NCI-H82 treated with DMSO at 0.1 percent for 48 hours (cell line): ENCODE data around the gene SPATS2.
A peak's percentile ranks its signal among the peaks of the same experiment; 100 is the strongest.
"Not testable (repeated sequence)": the region's sequence is repeated elsewhere in the genome, so short reads cannot be mapped to it uniquely, and the experiment has no call there.

ENCODE experiments used
- DNase-seq: peaks from one replicate; lab custom pipeline; 2025; ENCODE audit not compliant: unreplicated experiment; lab: John Stamatoyannopoulos, UW

SPATS2 gene

DNA sequence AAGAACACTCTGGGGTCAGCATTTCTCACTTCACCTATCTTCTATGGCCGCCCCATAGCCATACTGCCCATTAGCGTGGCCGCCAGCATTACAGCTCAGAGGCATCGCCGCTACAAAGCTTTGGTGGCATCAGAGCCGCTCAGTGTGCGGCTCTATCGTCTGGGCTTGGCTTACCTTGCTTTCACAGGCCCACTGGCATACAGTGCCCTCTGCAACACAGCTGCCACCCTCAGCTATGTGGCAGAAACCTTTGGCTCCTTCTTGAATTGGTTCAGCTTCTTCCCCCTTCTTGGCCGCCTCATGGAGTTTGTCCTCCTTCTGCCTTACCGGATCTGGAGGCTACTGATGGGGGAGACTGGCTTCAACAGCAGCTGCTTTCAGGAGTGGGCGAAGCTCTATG, 18.0 kb upstream of the SPATS2 start:
- DNase-seq, result no peak

DNA sequence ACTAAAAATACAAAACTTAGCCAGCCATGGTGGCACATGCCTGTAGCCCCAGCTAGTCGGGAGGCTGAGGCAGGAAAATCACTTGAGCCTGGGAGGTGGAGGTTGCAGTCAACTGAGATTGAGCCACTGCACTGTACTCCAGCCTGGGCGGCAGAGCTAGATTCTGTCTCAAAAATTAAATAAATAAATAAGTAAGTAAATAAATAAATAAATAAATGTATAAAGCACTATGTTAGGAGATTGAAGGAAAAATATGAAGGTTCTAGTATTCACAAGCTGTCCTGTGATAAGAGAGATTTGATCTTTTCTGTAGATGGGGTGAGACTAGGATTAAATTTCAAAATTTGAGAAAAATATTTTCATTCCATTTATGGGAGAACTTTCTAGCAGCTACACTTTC, 14.9 kb upstream of the SPATS2 start:
- no peak for DNase-seq

DNA sequence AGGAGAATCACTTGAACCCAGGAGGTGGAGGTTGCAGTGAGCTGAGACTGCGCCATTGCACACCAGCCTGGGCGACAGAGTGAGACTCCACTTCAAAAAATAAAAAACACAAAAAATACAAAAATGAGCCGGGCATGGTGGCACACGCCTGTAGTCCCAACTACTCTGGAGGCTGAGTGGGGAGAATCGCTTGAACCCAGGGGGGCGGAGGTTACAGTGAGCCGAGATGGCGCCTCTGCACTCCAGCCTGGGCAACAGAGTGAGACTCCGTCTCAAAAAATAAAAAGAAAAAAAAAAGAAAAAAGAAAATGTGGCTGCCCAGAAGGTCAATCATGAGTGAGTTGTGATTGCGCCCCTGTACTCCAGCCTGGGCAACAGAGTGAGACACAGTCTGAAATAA, 11.3 kb upstream of the SPATS2 start:
- no peak for DNase-seq

DNA sequence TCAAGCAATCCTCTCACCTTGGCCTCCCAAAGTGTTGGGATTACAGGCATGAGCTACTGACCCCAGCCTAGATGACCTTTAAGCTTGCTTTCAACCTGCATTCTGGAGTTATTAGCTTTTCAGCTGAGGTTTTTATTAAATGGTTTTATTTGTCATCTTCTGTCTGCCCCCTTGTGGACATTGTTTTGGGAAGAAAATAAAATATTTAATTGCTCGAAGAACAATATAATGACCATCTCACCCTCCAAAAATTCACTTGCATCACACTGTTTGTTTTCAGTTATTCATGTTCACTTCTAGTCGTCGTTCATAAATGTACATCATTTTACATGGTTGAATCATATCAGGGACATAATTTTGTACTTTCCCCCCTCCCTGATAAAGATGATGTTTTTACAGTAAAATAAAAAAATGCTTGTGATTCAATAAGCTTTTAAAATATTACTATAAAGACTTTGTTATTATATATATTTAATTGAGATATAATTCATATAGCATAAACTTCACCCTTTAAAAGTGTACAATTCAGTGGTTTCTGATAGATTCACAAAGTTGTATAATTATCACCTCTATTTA, 10.1 kb upstream of the SPATS2 start:
- no peak for DNase-seq

DNA sequence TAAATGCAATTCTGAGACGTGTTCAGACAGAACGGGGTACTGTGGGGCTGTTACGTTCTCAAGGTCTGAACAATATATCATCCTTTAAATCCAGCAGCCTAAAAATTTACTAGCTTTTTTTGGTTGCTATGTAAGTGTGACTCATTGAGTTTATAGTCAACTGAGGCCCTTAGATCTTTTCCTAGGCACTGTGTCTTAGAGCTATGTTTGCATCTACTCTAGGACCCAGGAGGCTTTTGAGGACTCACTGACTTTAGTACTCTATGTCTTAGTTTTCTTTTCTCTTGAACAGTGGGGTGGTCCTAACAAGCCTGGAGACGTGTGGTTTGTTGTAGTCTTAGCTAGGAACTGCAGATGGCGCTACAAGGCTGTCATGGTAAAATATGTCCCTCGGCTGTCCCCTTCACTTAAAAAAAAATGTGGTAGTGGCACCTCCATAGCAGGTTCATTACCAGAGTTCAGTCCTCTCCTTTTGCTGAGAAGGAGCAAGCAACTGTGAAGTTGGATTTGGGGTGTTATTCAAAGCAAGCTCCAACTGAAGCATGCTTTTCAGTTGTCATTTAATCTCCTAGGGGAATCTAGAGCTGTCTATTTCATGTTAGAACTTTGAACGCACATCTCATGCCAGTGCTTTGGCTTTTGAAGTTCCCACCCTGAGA, 8.7 kb upstream of the SPATS2 start:
- DNase-seq, result peak; percentile 85

DNA sequence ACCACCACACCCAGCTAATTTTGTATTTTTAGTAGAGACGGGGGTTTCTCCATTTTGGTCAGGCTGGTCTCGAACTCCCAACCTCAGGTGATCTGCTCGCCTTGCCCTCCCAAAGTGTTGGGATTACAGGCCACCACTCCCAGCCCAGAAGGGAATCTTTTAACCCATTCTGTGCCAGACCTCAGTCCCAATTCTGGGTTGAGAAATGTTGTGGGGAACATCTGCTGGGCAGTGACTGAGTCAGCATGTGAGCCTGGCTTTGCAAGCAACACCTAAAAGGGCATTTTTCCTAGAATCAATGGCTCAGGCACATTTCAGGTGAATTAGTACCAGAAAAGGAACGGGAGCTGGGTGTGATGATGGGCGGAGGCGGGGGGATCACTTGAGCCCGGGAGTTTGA, 7.6 kb upstream of the SPATS2 start:
- DNase-seq, result no peak

DNA sequence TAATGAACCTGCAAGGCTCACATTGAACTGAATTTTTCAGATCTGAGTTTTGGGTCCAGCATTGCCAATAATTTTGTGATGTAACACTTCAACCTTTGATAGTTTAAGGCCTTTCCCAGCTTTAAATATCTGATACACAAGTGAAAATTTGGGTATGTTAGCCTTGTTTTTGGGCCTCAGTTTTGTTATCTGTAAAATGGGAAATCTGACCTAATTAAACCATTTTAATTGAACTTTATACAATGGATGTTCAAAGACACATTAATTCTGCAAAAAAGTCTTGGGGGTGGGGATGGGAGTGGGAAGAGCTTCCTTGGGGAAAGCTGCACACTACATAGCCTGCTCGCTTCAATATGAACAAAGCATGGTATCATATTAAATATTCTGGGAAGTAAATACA, 5.2 kb upstream of the SPATS2 start:
- no peak for DNase-seq

DNA sequence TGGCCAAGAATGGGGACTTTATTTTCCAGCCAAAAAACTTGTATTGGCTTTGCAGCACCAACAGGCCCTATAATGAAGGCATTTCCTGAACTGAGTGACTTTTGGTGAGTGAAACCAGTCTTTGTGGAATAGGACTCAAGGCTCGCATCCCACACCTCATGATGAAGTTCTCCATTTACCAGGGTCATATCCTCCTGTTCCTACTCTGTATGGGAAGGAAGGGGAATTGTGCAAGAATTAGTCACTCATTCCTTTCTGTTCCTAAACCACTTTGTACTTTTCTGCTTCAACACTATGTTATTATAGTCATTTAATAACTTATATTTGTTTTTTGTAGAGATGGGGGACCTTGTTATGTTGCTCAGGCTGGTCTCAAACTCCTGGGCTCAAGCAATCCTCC, 2.3 kb upstream of the SPATS2 start:
- no peak for DNase-seq

DNA sequence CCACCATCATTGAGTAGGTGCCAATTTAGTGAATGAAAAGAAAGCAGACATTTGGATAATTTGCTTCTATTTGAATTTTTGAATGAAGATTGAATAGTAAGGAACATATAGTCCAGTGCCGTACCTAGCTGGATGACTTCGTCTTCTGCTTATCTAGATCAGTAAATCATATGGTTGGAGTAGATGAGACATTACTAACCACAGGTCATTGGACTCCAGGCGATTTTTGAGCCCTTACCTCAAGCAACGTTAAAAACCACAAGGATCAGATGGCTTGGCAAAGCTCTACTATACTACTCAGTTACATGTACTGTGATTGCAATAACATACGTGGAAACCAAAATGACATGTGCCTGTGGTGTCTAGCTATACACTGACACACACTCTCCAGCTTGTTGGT, 1.7 kb upstream of the SPATS2 start:
- DNase-seq, result no peak

DNA sequence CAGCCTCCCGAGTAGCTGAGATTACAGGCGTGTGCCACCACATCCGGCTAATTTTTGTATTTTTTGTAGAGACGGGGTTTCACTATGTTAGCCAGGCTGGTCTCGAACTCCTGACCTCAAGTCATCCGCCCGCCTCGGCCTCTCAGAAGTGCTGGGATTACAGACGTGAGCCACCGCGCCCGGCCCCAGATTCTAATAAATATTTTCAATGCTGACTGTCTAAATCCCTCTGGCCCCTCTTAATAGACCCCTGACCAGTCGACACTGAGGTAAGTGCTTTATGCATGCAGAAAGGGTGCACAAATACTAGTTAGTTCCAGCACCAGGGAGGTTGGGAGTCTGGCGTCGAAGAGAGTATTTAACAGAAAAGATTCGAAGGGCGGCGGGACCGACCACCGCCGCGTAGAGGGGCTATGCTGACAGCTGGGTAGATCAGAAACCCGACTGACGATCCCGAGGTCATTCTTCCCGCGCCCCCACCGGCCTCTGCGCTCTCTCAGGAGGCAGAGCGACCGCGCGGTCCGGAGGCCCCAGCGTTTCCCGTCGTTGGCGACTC, 1.1 kb upstream of the SPATS2 start:
- peak; percentile 49 for DNase-seq

DNA sequence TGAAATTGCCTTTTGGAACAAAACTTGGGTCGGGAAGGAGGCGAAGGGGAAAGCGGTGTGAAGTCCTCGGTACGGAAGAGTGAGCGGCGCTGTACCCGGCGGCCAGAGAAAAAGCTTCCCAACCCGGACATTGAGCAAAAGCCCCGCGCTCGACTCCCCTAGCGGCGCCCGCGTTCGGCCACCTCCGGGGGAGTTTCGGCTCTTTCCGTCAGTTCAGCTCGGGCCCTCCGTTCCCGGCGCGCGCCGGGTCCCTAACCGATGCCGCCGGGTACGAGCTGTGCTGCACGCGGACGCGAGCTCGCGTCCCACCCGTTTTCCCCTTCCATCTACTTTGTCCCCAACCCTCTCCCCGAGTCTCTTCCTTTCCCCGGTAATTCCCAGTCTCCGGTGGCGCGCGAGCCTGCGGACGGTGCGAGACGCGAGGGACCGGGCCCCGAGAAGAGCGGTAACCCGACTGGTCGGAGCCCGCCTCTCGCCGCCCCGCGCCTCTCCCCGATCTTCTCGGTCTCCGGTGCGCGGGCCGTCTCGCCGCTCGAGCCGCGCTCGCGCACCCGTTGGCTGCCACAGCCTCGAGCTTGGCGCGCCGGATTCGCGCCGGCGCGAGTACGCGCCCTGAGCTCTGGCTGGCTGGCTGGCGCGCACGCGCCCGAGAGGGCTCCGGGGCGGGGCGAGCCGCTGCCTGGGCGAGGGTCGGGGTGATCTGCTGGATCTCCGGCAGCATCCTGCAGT, 446 bp upstream of the SPATS2 start:
- peak; percentile 80 for DNase-seq

DNA sequence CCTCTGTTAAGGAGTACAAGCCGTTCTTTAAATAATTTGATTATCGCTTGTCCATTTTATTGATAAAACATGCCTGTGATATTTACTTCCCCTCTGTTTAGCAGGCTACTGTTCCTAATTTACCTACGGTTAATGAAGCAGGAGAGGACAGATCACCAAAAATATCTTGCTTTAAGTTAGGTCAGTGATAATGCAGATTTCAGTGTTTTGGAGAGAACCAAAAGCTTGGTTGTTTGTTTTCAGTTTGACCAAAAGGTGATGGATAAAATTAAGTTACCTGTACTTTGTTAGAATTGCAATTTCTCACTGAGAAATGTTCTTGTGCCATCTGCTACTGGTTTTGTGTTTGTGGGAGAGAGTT, 958 bp downstream of the SPATS2 start:
- DNase-seq, result no peak

DNA sequence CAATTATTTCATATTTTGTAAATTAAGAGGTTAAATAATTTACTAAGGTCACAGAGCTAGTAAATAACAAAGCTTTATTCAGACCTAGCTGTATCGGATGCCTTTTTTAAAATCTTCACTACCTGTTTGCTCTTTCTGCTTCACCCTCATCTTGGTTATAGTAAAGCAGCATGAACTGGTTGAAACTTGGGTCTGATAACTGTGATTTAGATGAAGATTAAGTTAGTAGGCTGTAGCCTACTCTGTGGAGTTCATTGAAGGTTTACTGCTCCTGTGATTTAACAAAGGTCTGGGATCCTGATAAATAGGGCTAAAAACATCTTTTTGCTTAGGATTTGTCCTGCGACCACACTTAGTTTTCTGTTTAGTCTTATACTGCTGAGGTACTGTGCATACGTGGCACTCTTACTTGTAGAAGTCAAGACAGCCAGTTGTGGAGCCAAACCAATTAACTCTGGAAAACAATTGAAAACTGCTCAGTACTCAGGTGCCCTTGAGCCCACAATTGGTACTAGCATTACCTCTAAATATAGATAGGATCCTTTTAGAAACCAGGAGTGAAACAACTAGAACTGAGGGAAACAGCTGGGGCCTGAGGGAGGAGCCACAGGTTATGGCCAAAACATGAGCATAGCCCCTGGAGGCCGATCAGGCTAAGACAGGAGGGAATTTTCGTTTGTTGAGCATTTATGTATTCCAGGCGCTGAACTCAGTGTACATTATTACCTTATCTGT, 2.3 kb downstream of the SPATS2 start:
- peak; percentile 34 for DNase-seq

DNA sequence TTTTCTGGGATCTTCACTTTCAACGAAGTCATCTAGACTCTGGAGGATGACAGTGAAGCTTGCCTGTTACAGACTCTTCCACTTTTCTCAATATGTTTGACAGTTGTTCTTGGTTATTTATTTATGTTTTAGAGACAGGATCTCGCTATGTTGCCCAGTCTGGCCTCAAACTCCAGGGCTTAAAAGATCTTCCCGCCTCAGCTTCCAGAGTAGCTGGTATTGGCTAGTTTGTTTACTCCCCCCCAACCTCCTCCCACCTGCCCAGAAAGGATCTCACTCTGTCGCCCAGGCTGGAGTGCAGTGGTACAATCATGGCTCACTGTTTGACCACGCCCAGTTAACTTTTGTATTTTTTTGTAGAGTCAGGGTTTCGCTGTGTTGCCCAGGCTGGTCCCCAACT, 3.3 kb downstream of the SPATS2 start:
- no peak for DNase-seq

DNA sequence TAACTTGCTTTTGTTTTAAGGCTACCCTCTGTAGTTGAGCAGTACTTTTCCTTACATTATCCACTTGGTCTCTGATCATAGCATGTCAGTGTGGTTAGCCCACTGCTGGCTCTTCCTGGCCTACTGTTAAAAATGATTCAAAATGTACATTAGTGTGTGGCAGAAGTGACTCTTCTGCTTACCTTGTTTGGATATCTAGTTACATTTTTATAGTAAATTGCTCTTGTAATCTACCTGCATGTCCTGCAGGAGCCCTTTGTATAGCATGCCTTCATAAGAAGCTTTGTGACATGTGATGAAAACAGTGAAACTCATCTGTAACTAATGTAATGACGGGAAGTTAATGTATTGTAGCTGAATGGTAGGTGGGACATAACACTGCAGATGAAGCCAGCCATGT, 8.1 kb downstream of the SPATS2 start:
- no peak for DNase-seq

DNA sequence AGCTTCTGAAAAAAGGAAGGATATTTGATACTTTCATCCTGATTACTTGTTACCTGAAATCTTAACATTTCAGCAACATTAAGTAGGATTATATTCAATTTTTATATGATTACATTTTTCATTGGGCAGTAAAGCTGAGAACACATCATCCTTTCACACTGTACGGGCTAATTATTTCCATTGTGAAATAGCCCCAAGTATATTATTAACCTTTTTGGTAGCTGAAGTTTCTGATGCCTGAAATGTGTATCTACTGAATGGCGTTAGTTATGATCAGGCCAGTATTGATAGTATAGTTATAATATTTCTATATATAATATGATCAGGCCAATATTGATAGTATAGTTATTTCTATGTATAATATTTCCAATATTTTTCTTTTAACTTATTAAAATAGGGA, 10.1 kb downstream of the SPATS2 start:
- DNase-seq, result no peak

DNA sequence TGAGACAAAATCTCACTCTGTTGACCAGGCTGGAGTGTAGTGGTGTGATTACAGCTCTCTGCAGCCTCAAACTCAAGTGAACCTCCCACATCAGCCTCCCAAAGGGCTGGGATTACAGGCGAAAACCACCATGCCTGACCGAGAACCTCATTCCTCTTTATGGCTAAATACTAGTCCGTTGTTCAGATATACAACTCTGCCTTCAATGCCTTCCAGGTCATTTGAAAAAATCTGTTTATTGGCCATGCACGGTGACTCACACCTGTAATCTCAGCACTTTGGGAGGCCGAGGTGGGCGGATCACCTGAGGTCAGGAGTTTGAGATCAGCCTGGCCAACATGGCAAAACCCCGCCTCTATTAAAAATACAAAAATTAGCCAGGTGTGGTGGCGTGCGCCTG, 12.9 kb downstream of the SPATS2 start:
- DNase-seq, result not testable (repeated sequence)

DNA sequence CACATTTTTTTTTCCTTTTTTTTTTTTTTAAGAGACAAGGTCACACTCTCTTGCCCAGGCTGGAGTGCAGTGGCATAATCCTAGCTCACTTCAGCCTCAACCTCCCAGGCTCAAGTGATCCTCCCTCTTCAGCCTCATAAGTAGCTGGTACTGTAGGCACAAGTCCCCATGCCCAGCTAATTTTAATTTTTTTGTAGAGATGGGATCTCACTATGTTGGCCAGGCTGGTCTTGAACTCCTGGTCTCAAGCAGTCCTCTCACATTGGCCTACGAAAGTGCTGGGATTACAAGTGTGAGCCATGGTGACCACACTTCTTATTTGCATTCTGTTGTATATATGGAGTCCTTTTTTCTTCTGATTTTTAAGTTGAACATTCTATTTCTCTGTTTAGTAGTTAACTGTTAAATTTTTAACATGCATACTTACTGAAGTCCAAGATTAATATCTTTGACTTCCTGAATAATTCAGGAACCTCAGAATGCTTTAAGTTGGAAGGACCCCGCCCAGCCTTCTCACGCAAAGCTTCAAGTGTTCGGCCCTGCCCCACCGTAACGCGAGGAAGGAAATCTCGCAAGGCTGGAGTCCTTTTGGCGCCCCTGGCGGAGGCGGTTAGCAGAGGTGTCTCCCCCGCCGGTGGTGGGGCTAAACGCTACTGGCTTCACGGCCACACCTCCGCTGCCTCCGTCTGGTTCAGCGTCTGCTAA, 21.6 kb downstream of the SPATS2 start:
- no peak for DNase-seq

DNA sequence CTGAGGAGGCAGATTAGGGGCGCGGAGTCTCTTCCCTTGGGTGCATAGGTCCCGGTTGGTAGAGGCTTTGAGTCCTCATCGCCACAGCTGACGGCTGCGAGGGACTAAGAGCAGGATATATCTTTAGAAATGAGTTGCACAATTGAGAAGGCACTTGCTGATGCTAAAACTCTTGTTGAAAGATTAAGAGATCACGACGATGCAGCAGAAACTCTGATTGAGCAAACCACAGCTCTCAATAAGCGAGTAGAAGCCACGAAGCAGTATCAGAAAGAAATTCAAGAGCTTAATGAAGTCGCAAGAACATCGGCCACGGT, 22.1 kb downstream of the SPATS2 start:
- DNase-seq, result no peak

DNA sequence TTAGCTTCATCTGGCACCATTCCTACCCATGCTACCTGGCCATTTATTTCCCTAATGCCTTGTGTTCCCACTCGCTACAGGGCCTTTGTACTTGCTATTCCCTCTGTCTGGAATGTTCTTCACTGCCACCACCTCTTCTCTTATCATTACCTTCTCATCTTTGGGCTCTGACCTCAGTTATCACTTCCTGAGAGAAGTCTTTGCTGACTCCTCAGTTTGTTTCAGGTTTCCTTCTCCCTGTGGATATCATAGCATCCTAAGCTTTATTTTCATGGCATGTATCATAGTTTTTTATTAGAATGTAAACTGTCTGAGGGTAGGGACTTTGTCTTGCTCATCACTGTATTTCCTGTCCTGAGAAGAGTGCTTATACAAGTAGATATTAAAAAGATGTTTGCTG, 29.7 kb downstream of the SPATS2 start:
- no peak for DNase-seq

DNA sequence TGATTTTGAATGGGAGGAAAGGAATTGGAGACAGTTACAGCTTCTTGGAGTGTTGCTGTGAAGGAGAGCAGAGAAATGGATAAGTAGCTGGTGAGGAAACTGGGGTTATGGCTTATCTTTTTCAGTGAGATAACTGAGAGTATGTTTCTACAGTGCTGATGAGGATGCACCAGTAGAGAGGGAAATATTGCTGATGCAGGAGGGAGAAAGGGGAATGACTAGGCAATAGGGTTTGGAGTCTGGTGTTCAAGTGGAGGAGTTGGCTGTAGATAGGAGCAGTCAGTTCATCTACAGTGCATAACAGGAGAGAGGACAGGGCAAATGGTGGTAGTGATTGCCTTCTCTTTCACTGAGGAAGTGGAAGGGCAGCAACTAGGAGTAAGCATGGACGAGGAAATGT, 33.0 kb downstream of the SPATS2 start:
- DNase-seq, result no peak
